Endodermal cell (in vitro differentiated cells): ENCODE data around the gene CMTM6. TPM values are rescaled to one million over a fixed set of nuclear protein-coding genes. Genes with fewer than 3 reads are reported as not detected.

ENCODE experiments used
- DNase-seq: peaks from one replicate; pipeline ENCODE4 v3.0.0-alpha.2; 2017
- H3K27ac ChIP-seq: 2 replicates; pipeline ENCODE4 v1.5.1; 2013; ENCODE audit warnings: mild to moderate bottlenecking, low read depth, low read length, moderate library complexity
- H3K27me3 ChIP-seq: 2 replicates; pipeline ENCODE4 v1.6.1; 2013; ENCODE audit warnings: mild to moderate bottlenecking, low read length, moderate library complexity; ENCODE audit not compliant: insufficient read depth, control insufficient read depth, poor library complexity, severe bottlenecking
- H3K36me3 ChIP-seq: 2 replicates; pipeline ENCODE4 v1.7.0; 2013; ENCODE audit warnings: mild to moderate bottlenecking, low read length, moderate library complexity; ENCODE audit not compliant: control insufficient read depth, insufficient read depth
- H3K4me1 ChIP-seq: one replicate; pipeline ENCODE4 v1.7.0; 2013; ENCODE audit warnings: low read length; ENCODE audit not compliant: control insufficient read depth, insufficient read depth
- H3K4me3 ChIP-seq: 2 replicates; pipeline ENCODE4 v1.5.1; 2013; ENCODE audit warnings: mild to moderate bottlenecking, low read length, moderate library complexity
- H3K9ac ChIP-seq: 2 replicates; pipeline ENCODE4 v1.6.1; 2013; ENCODE audit warnings: mild to moderate bottlenecking, low read length, moderate library complexity; ENCODE audit not compliant: poor library complexity, severe bottlenecking; ENCODE audit errors: extremely low read depth
- H3K9me3 ChIP-seq: 2 replicates; pipeline ENCODE4 v1.6.1; 2013; ENCODE audit warnings: mild to moderate bottlenecking, low read length, moderate library complexity; ENCODE audit not compliant: control insufficient read depth
- H3K27ac Mint-ChIP-seq: 2 replicates; pipeline ENCODE4 v1.8.0; 2020; ENCODE audit warnings: mixed read lengths
- H3K27me3 Mint-ChIP-seq: 2 replicates; pipeline ENCODE4 v1.8.0; 2021; ENCODE audit warnings: mild to moderate bottlenecking, mixed read lengths; ENCODE audit not compliant: insufficient read depth
- H3K36me3 Mint-ChIP-seq: 2 replicates; pipeline ENCODE4 v1.8.0; 2020; ENCODE audit warnings: low read depth, mixed read lengths
- H3K4me1 Mint-ChIP-seq: 2 replicates; pipeline ENCODE4 v1.8.0; 2020; ENCODE audit warnings: mixed read lengths
- H3K4me3 Mint-ChIP-seq: 2 replicates; pipeline ENCODE4 v1.8.0; 2020; ENCODE audit warnings: mild to moderate bottlenecking, moderate library complexity, mixed read lengths
- H3K9me3 Mint-ChIP-seq: 2 replicates; pipeline ENCODE4 v1.8.0; 2020; ENCODE audit warnings: mild to moderate bottlenecking, mixed read lengths
- CTCF ChIP-seq: fragments of 200-600 bp; sonication (generic); conservative IDR thresholded peaks from 2 replicates; pipeline ENCODE4 v1.5.0; 2021; ENCODE audit warnings: antibody characterized with exemption, mild to moderate bottlenecking
- WGBS, 2 experiments: methylation state at CpG; one replicate each; pipeline versions ENCODE4 v1.1.5 to v1.1.7; 2013; ENCODE audit warnings: missing lambda C conversion rate in 2 of 2, mixed read lengths in 1 of 2; ENCODE audit not compliant: insufficient coverage in 1 of 2, insufficient read length in 1 of 2; 5-methylcytosine and 5-hydroxymethylcytosine counted together
- total RNA-seq, 2 donors: library from RNA; stranded (reverse); fragmentation: NEBNext Ultra II Directional in 1 of 2; extraction: Animal tissue kit (Norgen Biotek cat#: 25700) in 1 of 2; gene quantifications; 2 replicates in 1 of 2; 3 replicates in 1 of 2; pipeline ENCODE4 v1.2.1, GENCODE V29; 2021

Gene CMTM6
- total RNA-seq, 2 donors from 2014 or later: 58.3 to 62.4 TPM

DNA sequence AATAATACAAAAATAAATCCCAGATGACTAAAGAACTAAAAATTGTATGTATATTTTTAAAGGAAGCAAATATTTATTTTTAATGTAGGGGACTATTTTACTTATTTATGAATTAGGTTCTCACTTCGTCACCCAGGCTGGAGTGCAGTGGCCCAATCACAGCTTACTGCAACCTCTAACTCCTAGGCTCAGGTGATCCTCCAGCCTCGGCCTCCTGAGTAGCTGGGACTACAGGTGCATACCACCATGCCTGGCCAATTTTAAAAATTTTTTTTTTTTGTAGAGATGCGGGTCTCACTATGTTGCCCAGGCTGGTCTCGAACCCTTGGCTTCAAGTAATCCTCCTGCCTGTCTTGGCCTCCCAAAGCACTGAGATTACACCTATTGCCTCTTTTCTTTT lies 68.4 kb downstream of the CMTM6 start:
- TF ChIP-seq CTCF: no peak
- Mint-ChIP-seq H3K4me1 (peaks cover 10% of the 10 kb centered on the region), H3K4me3 (no peak overlapping the region), H3K27ac (no peak overlapping the region), H3K9me3 (no peaks in the 10 kb centered on the region), H3K27me3 (no peaks in the 10 kb centered on the region), H3K36me3 (no peaks in the 10 kb centered on the region)
- WGBS, 2 experiments: 93 to 96% methylated on average over 3 to 4 of the region's 4 CpGs
- no peak overlapping the region for H3K9ac ChIP-seq
- no peaks in the 10 kb centered on the region for H3K27me3 ChIP-seq
- no peak overlapping the region for H3K4me3 ChIP-seq
- H3K36me3 ChIP-seq: no peaks in the 10 kb centered on the region
- H3K4me1 ChIP-seq: no peaks in the 10 kb centered on the region
- DNase-seq: no peak
- no peaks in the 10 kb centered on the region for H3K9me3 ChIP-seq
- H3K27ac ChIP-seq: no peak overlapping the region

DNA sequence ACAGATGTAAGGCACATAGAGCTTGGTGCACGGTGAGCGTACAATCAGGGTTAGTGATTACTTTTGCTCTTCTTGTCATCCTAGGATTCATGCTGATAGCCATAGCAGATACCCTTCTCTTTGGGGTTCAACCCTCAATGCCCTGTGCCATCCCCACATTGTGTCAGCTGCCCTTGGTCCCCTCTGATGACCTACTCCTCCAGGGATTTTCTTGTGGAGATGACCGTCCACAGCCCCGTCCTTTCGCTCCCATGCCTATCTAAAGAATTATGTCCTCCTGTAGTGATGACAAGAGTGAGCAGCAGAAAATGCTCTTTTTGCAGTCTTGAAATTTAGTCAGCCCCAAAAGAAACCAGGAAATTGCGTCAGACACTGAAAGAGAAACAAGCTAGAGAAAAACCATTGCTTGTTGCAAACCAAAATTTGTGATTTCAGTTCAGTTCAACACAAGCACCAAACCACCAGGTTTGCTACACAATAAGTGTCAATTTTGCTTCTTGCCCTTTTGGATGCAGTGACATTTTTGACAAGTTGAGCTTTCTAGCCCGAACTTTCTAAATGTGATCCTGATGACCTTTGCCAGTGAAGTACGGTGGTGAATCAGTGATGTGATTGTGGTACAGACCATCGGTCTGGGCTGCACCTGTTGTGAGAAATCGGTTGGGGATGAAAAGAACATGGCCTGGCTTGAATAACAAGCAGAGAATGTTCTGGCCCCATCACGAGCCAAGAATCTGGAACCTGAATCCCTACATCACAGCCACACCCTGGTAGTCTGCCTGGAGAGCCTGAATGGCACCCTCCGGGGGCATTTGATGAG lies 69.7 kb downstream of the CMTM6 start:
- no peaks in the 10 kb centered on the region for H3K4me1 ChIP-seq
- H3K9ac ChIP-seq: no peak overlapping the region
- Mint-ChIP-seq H3K36me3 (no peaks in the 10 kb centered on the region), H3K9me3 (no peaks in the 10 kb centered on the region), H3K27me3 (no peaks in the 10 kb centered on the region), H3K27ac (no peak overlapping the region), H3K4me3 (no peak overlapping the region), H3K4me1 (peaks cover 6% of the 10 kb centered on the region)
- H3K27ac ChIP-seq: no peak overlapping the region
- H3K36me3 ChIP-seq: no peaks in the 10 kb centered on the region
- no peak overlapping the region for H3K4me3 ChIP-seq
- H3K27me3 ChIP-seq: no peaks in the 10 kb centered on the region
- DNase-seq: no peak
- H3K9me3 ChIP-seq: no peaks in the 10 kb centered on the region
- 94 to 95% methylated on average over 9 to 12 of the region's 12 CpGs for WGBS, 2 experiments
- no peak for TF ChIP-seq CTCF

DNA sequence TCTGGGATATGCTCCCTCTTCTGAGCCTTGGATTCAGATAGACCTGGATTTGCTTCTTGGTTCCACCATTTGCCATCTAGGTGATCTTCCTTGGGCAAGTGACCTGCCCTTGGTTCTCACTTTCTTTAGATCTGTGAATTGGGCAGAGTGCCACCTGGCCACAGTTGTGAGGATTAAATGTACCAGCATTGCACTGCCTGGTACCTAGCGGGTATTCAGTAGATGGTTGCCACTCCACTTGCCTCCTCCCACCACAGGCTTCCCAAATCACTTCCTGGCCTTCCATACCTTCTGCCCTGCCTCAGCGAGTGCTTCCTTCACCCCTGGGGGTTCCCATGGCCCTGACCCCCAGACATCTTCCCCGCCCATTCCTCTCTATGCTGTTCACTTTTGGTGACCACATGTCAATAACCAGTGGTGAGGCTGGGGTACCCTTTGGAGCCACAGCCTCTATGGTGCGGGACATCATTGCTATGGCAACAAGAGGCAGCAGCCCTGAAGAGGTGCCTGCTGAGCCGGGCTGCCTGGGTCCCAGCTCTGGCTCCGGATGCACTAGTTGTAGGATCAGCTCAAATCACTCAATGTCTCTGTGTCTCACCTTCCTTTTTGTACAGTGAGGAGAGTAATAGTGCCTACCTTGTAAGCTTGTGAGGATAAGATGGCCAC lies 70.5 kb downstream of the CMTM6 start:
- no peak overlapping the region for H3K9ac ChIP-seq
- no peak overlapping the region for H3K4me3 ChIP-seq
- H3K4me1 Mint-ChIP-seq: peaks cover 6% of the 10 kb centered on the region
- no peak overlapping the region for H3K27ac ChIP-seq
- no peaks in the 10 kb centered on the region for H3K9me3 Mint-ChIP-seq
- H3K4me3 Mint-ChIP-seq: no peak overlapping the region
- no peak for TF ChIP-seq CTCF
- H3K9me3 ChIP-seq: no peaks in the 10 kb centered on the region
- 92 to 93% methylated on average over 6 of the region's 6 CpGs for WGBS, 2 experiments
- H3K27ac Mint-ChIP-seq: no peak overlapping the region
- H3K27me3 Mint-ChIP-seq: no peaks in the 10 kb centered on the region
- DNase-seq: no peak
- no peaks in the 10 kb centered on the region for H3K36me3 ChIP-seq
- H3K4me1 ChIP-seq: no peaks in the 10 kb centered on the region
- no peaks in the 10 kb centered on the region for H3K36me3 Mint-ChIP-seq
- no peaks in the 10 kb centered on the region for H3K27me3 ChIP-seq
